Activated T-helper 1 cell treated with anti-CD3 and anti-CD28 coated beads, Interleukin-12 subunit alpha, Interleukin-12 subunit beta, Interleukin-2, Interleukin-4 antibody, amounts not matched to agents 30 ng/mL and 10 ng/mL and 1 ng/mL, durations not matched to agents 14 hours and 24 hours and 36 hours (primary cell): Measurements from ENCODE around the gene DIABLO. TPM values are rescaled to one million over a fixed set of nuclear protein-coding genes. Genes with fewer than 3 reads are reported as not detected.

Experiments
- DNase-seq: peaks from one replicate; pipeline ENCODE4 v3.0.0; 2021; ENCODE audit warnings: low spot score
- H3K27ac Mint-ChIP-seq: one replicate; pipeline ENCODE4 v1.8.0; 2021; ENCODE audit warnings: mild to moderate bottlenecking, mixed read lengths
- H3K27me3 Mint-ChIP-seq: one replicate; pipeline ENCODE4 v1.8.0; 2022; ENCODE audit warnings: mild to moderate bottlenecking, moderate library complexity, mixed read lengths; ENCODE audit not compliant: insufficient read depth
- H3K36me3 Mint-ChIP-seq: one replicate; pipeline ENCODE4 v1.8.0; 2021; ENCODE audit warnings: low read depth, mixed read lengths
- H3K4me1 Mint-ChIP-seq: one replicate; pipeline ENCODE4 v1.8.0; 2021; ENCODE audit warnings: low read depth, mixed read lengths
- H3K4me3 Mint-ChIP-seq: one replicate; pipeline ENCODE4 v1.8.0; 2021; ENCODE audit warnings: mild to moderate bottlenecking, moderate library complexity, mixed read lengths
- H3K9me3 Mint-ChIP-seq: one replicate; pipeline ENCODE4 v1.8.0; 2021; ENCODE audit warnings: mixed read lengths
- intact Hi-C: fragments of 100-400 bp; cut with micrococcal nuclease; formaldehyde crosslinking; loops from one replicate; pipeline ENCODE4 v1.15.1; 2024
- total RNA-seq: library from RNA; stranded (reverse); gene quantifications from 2 replicates; pipeline ENCODE4 v1.2.3, GENCODE V29; 2022

The DIABLO gene
- total RNA-seq, 1 donor from 2014 or later, result 58.1 TPM

GRCh38 chr12:122243965-122244364, 18.1 kb upstream of the DIABLO start:
- H3K27me3 Mint-ChIP-seq, result no peaks in the 10 kb centered on the region
- no peak for DNase-seq
- H3K9me3 Mint-ChIP-seq, result no peaks in the 10 kb centered on the region
- H3K27ac Mint-ChIP-seq, result peak overlapping the region; percentile 94
- peak overlapping the region; percentile 82 for H3K4me3 Mint-ChIP-seq
- intact Hi-C loops, result loop anchor here (2.0 kb wide), 2 partner anchors 17 to 23 kb away; partner anchors contain the start of genes DIABLO and VPS33A
- H3K4me1 Mint-ChIP-seq, result peaks cover 22% of the 10 kb centered on the region
- H3K36me3 Mint-ChIP-seq, result peaks cover 10% of the 10 kb centered on the region

DNA sequence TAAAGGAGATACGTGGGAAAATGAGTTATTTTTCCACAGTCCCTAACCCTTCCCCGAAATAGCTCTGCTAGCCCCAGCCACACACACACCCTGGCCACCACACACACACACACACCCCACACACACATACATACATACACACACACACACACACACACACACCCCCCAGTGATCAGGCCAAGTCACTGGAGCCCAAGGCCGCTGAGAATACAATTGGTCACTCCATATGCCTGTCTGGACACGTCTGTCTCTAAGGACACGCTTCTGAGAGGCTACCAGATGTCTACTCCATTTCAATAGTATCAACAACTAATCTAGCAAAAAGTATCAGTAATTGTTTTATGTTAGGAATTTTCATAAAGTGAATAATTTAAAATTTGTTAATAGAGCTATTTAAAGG, 13.0 kb upstream of the DIABLO start:
- peaks cover 16% of the 10 kb centered on the region for H3K36me3 Mint-ChIP-seq

DNA sequence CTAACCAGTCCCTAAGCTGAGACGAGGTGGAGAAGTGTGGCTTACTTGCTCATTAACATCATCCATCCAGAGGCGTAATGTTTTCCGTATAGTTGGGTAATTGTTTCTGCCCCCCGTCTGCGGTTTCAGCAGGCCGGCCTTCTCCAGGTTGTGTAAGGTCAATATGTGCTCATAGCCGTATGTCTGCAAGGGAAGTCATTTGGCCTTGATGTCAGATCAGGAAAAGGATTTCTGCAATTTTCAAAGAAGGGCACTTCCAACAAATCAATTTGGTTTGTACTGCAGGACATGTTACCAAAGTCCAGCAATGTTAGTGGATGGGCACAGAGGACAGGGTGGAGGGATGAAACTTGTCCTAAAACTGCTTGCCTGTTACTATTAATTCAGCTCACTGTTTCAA, 9.9 kb upstream of the DIABLO start:
- Mint-ChIP-seq H3K9me3 (no peaks in the 10 kb centered on the region), H3K4me1 (no peaks in the 10 kb centered on the region), H3K27ac (no peak overlapping the region), H3K36me3 (peaks cover 30% of the 10 kb centered on the region), H3K4me3 (no peak overlapping the region), H3K27me3 (no peaks in the 10 kb centered on the region)
- intact Hi-C loops, result no loop called here
- DNase-seq, result no peak

More for the DNA sequence above, 13.0 kb upstream of the DIABLO start:
- Mint-ChIP-seq H3K4me1 (peaks cover 5% of the 10 kb centered on the region), H3K27ac (no peak overlapping the region), H3K4me3 (no peak overlapping the region), H3K9me3 (no peaks in the 10 kb centered on the region), H3K27me3 (no peaks in the 10 kb centered on the region)
- no peak for DNase-seq
- intact Hi-C loops, result no loop called here

- Mint-ChIP-seq H3K27ac (no peak overlapping the region), H3K4me3 (no peak overlapping the region), H3K36me3 (peaks cover 26% of the 10 kb centered on the region), H3K4me1 (peaks cover 7% of the 10 kb centered on the region), H3K9me3 (no peaks in the 10 kb centered on the region), H3K27me3 (no peaks in the 10 kb centered on the region)
- intact Hi-C loops, result no loop called here
- DNase-seq, result no peak
These were observed 6.8 kb upstream of the DIABLO start for GRCh38 chr12:122232691-122233090.

DNA sequence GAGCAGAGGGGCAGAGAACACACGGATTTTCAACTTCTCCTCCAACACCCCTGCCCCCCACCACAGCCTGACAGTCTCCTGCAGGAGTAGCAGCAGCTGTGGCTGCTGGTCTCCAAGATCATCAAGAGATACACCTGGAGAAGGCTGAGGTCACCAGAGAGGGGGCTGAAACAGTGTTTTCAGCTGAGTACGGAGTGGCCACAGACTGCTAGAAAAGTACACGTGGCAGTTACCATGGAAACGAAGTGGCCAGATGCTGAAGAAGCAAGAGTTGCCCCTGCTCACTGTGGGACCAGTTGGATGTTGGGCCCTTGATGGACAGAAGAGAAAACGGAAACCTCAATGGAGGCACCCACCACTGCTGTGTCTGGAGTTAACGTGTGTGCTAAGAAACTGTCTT, 4.9 kb upstream of the DIABLO start:
- no peak overlapping the region for H3K4me3 Mint-ChIP-seq
- H3K9me3 Mint-ChIP-seq, result no peaks in the 10 kb centered on the region
- no peak for DNase-seq
- peaks cover 25% of the 10 kb centered on the region for H3K36me3 Mint-ChIP-seq
- H3K27me3 Mint-ChIP-seq, result no peaks in the 10 kb centered on the region
- intact Hi-C loops, result no loop called here
- H3K27ac Mint-ChIP-seq, result no peak overlapping the region
- H3K4me1 Mint-ChIP-seq, result peaks cover 19% of the 10 kb centered on the region

- no peak overlapping the region for H3K27ac Mint-ChIP-seq
- DNase-seq, result no peak
- H3K36me3 Mint-ChIP-seq, result peaks cover 16% of the 10 kb centered on the region
- H3K4me3 Mint-ChIP-seq, result peak overlapping the region; percentile 75
- intact Hi-C loops, result loop anchor here (5.0 to 10.0 kb wide), 2 partner anchors 436 to 1007 kb away; partner anchors contain the start of genes MPHOSPH9, MTRFR and RHOF
- H3K9me3 Mint-ChIP-seq, result no peaks in the 10 kb centered on the region
- peaks cover 32% of the 10 kb centered on the region for H3K4me1 Mint-ChIP-seq
- H3K27me3 Mint-ChIP-seq, result no peaks in the 10 kb centered on the region
These were observed 2.2 kb upstream of the DIABLO start for GRCh38 chr12:122228092-122228491.

GRCh38 chr12:122227341-122227740, 1.5 kb upstream of the DIABLO start:
- DNase-seq, result no peak
- peaks cover 32% of the 10 kb centered on the region for H3K4me1 Mint-ChIP-seq
- peak overlapping the region; percentile 75 for H3K4me3 Mint-ChIP-seq
- H3K27me3 Mint-ChIP-seq, result no peaks in the 10 kb centered on the region
- no peak overlapping the region for H3K27ac Mint-ChIP-seq
- peaks cover 14% of the 10 kb centered on the region for H3K36me3 Mint-ChIP-seq
- no peaks in the 10 kb centered on the region for H3K9me3 Mint-ChIP-seq
- intact Hi-C loops, result loop anchor here (2.0 to 10.0 kb wide), 5 partner anchors 17 to 1007 kb away; partner anchors contain the start of genes MPHOSPH9, MTRFR, OGFOD2 and RHOF

- peaks cover 14% of the 10 kb centered on the region for H3K36me3 Mint-ChIP-seq
- DNase-seq, result no peak
- intact Hi-C loops, result loop anchor here (1.0 to 10.0 kb wide), 17 partner anchors 18 to 1008 kb away; partner anchors contain the start of genes ANAPC5, B3GNT4, CFAP251 and KNTC1
- no peaks in the 10 kb centered on the region for H3K9me3 Mint-ChIP-seq
- peak overlapping the region; percentile 75 for H3K4me3 Mint-ChIP-seq
- no peaks in the 10 kb centered on the region for H3K27me3 Mint-ChIP-seq
- peaks cover 32% of the 10 kb centered on the region for H3K4me1 Mint-ChIP-seq
- no peak overlapping the region for H3K27ac Mint-ChIP-seq
These were observed 694 bp upstream of the DIABLO start for GRCh38 chr12:122226366-122227125.

DNA sequence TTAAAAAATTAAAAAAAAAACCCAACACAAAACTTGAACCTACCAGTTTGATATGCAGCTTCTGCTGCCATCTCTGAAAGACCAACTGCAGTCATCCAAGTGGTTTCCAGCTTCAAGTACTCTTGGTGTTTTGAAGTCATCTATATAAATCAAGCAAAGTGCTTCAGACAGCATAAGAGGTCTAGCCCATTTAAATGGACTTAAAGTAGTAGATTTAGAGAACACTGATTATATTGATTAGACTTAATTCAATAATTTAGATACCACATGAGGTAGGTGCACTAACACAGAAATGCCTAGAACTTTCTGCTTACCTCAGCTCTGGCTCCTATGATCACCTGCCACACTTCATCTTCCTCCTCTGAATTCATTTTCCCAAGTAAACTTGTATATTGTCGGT, 9.4 kb downstream of the DIABLO start:
- no peak overlapping the region for H3K4me3 Mint-ChIP-seq
- peaks cover 44% of the 10 kb centered on the region for H3K36me3 Mint-ChIP-seq
- no peaks in the 10 kb centered on the region for H3K9me3 Mint-ChIP-seq
- H3K27ac Mint-ChIP-seq, result no peak overlapping the region
- intact Hi-C loops, result no loop called here
- no peaks in the 10 kb centered on the region for H3K27me3 Mint-ChIP-seq
- no peak for DNase-seq
- no peaks in the 10 kb centered on the region for H3K4me1 Mint-ChIP-seq

- H3K4me3 Mint-ChIP-seq, result no peak overlapping the region
These were observed 10.1 kb downstream of the DIABLO start for GRCh38 chr12:122215771-122216170.

GRCh38 chr12:122208073-122208820, 17.6 kb downstream of the DIABLO start:
- Mint-ChIP-seq H3K27ac (no peak overlapping the region), H3K4me1 (no peaks in the 10 kb centered on the region), H3K9me3 (no peaks in the 10 kb centered on the region), H3K36me3 (peaks cover 28% of the 10 kb centered on the region), H3K4me3 (no peak overlapping the region), H3K27me3 (peaks cover 11% of the 10 kb centered on the region)
- intact Hi-C loops, result no loop called here
- DNase-seq, result no peak

More at GRCh38 chr12:122215771-122216170, 10.1 kb downstream of the DIABLO start:
- Mint-ChIP-seq H3K9me3 (no peaks in the 10 kb centered on the region), H3K27me3 (no peaks in the 10 kb centered on the region), H3K27ac (no peak overlapping the region), H3K36me3 (peaks cover 42% of the 10 kb centered on the region), H3K4me1 (no peaks in the 10 kb centered on the region)
- no peak for DNase-seq
- intact Hi-C loops, result no loop called here

DNA sequence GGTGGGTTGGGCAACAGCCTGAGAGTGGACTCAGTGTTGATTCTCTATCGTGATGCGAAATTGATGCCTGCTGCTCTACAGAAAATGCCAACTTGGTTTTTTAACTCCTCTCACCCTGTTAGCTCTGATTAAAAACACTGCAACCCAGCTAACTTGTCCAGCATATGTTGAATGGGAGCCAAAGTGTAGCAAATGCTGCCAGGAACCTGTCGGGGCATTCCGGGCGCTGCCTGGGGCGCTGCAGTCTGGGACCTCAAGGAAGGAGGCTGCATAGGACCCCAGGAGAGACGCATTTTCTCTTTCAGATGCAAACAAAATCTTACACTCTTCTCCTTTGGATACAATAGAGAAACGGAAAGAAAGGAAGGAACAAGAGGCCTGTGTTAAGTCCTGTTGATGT, 18.5 kb downstream of the DIABLO start:
- intact Hi-C loops, result no loop called here
- Mint-ChIP-seq H3K4me1 (no peaks in the 10 kb centered on the region), H3K36me3 (peaks cover 24% of the 10 kb centered on the region), H3K27me3 (peaks cover 18% of the 10 kb centered on the region), H3K4me3 (no peak overlapping the region), H3K27ac (no peak overlapping the region), H3K9me3 (no peaks in the 10 kb centered on the region)
- no peak for DNase-seq

- peaks cover 18% of the 10 kb centered on the region for H3K27me3 Mint-ChIP-seq
These were observed 18.9 kb downstream of the DIABLO start for GRCh38 chr12:122206976-122207375.

More at GRCh38 chr12:122206976-122207375, 18.9 kb downstream of the DIABLO start:
- Mint-ChIP-seq H3K9me3 (no peaks in the 10 kb centered on the region), H3K4me1 (no peaks in the 10 kb centered on the region), H3K4me3 (no peak overlapping the region), H3K27ac (no peak overlapping the region), H3K36me3 (peaks cover 20% of the 10 kb centered on the region)
- intact Hi-C loops, result no loop called here
- DNase-seq, result no peak
